ENCODE results near the gene MYO3A.
"Not testable (repeated sequence)": the region's sequence is repeated elsewhere in the genome, so short reads cannot be mapped to it uniquely, and the experiment has no call there.

MYO3A gene

GRCh38 chr10:25989951-25990350 lies 55.9 kb downstream of the MYO3A start:
- DNase-seq = no peak

DNA sequence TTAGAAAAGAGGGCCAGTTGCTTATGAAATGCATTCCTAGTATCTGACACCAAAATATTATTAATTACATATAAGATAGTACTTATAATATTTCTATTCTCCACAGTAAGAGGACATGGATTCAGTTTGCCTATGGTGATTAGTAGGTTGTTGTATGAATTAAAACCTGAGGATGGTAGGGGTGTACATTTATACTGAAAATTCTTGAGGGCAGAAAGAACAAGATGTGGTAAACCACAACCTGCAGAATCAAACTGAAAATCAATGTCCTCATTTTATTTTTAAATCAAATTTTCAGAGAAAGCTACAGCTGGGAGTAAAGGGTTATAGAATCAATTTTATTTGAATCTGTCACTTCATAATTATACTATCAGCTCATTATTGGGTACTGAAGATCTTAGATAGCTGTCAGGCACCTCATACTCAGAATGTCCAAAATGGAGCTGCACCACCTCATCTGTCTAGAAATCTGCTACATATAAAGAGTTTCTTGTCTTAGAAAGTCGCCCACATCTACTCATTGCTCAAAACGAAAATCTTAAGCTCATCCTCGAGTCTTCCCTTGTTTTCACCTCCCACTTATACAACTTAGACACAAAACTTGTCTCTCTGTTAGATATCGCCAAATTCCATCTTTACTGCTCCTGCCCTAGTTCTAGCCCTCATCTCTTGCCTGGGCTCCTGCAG lies 65.4 kb downstream of the MYO3A start:
- DNase-seq = no peak

GRCh38 chr10:26000971-26001370 lies 66.9 kb downstream of the MYO3A start:
- no peak for DNase-seq

DNA sequence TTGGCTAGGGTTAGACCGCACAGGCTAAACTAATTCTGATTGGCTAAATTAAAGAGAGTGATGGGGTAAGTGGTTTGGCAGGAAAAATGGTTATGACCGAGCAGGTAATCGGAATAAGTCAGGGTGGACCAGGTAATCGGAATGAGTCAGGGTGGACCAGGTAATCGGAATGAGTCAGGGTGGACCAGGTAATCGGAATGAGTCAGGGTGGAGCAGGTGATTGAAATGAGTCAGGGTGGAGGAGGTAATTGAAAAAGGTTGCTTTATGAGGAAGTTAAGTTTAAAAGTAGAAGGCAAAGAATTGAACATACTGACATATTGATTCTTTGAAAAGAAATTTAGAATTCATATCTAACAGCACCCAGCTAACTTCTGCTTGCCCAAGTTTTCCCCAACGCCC lies 68.4 kb downstream of the MYO3A start:
- DNase-seq = not testable (repeated sequence)

DNA sequence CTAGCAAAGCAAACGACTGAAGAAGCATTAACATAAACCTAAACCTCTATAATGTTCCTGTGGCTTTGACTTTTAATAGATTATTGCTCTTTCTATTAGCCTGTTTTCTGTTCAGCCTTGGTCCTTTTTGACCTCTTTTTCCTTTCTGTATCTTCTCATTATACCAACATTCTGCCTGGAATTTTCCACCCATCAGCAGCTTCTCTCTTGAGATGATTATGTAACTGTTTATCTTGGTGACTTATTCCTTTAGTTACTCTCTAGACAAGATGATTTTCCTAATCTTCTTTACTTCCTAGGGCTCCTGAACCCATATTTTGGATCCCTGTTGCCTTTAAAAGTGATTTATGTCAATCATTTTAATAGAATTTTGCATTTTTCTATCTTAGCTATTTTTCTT lies 81.1 kb downstream of the MYO3A start:
- DNase-seq = no peak

GRCh38 chr10:26022831-26023230 lies 88.8 kb downstream of the MYO3A start:
- DNase-seq = no peak

DNA sequence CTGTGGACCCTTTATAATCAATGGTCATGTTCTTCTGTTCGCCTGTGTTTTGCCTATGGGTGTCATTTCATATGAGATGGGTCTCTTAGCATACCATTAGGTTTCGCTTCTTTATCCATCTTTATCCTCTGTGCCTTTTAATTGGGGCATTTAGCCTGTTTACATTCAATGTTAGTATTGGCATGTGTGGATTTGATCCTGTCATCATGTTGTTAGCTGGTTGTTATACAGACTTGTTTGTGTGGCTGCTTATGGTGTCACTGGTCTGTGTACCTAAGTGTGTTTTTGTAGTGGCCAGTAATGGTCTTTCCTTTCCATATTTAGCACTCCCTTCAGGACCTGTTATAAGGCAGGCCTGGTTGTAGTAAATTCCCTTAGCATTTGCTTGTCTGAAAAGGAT lies 90.3 kb downstream of the MYO3A start:
- no peak for DNase-seq

- DNase-seq = no peak
Measured at GRCh38 chr10:26025523-26025922, 91.5 kb downstream of the MYO3A start.

- DNase-seq = no peak
Measured at GRCh38 chr10:26029858-26030257, 95.8 kb downstream of the MYO3A start.

DNA sequence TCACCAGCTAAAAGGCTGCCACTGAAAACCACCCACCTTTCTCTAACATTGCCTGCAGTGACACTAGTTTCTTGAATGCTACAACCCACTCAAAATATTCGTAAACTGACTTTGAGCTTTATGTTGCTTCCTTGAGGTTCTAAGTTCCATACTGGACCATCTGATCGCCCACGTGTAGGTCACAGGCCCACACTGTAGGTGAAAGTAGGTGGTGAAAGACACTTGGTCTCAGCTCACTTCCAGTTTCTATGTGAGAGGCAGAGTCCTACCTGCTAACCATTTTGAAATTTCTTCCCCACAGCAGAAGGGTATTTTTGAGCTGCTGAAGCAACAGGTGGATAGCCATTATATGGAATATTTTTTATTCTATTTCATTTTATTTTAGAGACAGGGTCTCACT lies 97.3 kb downstream of the MYO3A start:
- DNase-seq = no peak

GRCh38 chr10:26043469-26043868 lies 109.4 kb downstream of the MYO3A start:
- no peak for DNase-seq

GRCh38 chr10:26044141-26044749 lies 110.2 kb downstream of the MYO3A start:
- no peak for DNase-seq

DNA sequence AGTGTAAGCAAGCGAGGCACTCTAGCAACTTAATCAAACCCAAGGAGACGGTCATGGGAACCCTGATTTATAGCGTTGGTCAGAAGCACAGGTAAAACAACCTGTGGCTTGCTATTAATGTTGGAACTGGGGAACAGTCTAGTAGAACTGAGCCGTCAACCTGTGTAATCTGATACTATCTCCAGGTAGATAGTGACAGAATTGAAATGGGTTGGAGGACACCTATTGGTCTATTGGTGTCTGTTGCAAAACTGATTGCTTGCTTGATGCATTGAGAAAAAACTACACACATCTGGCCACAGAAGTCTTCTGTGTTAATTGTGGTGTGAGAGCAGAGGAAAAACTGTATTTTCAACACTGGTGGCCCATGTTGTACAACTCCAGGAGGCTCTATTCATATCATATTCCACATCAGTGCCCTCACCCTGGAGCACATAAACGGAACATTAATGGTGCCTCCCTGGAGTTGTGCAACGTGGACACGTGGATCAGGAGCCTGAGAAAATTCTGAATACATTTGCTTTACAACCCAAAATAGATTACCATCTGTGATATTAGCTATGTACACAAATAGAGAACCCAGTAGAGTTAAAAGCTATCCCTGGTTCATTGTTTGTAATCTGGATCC lies 112.2 kb downstream of the MYO3A start:
- DNase-seq = no peak

DNA sequence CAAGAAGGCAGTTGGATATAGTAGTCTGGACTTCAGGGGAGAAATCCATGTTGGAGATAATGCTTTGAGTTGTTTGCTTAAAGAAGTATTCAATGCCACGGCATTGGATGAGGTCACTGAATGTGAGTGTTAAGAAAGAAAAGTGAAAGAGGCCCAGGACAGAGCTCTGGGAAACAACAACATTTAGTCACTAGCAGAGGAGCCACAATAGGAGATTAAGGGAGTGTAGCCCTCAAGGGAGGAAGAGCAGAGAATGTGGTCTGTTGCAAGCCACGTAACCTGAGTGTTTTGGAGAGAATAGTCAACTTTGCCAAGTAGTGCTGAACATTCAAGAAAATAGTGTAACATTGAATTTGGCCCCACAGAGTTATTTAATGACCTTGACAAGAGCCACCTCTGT lies 114.7 kb downstream of the MYO3A start:
- no peak for DNase-seq

- DNase-seq = no peak
Measured at GRCh38 chr10:26052326-26052725, 118.3 kb downstream of the MYO3A start.

DNA sequence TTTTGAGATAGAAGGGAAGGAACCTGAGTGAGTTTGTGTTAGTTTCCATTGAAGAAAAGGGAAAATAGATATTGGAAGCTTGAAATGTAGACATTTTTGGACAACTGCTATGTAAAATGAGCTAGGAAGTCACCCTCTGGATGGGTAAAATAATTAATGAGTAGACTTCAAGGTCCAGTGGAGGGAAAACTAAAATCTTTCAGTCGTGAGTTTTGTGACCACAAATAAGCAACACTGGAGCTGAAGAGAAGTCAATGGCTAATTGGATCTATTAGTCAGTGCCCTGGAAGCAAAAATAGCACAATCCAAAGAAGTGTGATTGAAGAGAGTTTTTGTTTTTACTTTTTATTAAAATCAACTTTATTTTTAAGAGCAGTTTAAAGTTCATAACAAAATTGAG lies 123.4 kb downstream of the MYO3A start:
- no peak for DNase-seq

- DNase-seq = no peak
Measured at GRCh38 chr10:26064106-26064505, 130.1 kb downstream of the MYO3A start.

GRCh38 chr10:26067680-26068079 lies 133.7 kb downstream of the MYO3A start:
- no peak for DNase-seq

DNA sequence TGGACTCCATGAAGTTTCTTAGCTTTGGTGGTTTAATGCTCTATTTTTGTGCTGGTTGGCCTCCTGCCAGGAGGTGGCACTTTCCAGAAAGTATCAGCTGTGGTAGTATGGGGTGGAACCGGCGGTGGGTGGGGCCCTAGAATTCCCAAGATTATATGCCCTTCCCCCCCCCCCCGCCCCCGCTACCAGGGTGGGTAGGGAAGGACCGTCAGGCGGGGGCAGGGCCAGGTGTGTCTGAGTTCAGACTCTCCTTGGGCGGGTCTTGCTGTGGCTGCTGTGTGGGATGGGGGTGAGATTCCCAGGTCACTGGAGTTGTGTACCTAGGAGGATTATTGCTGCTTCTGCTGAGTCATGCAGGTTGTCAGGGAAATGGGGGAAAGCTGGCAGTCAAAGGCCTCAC lies 146.9 kb downstream of the MYO3A start:
- DNase-seq = not testable (repeated sequence)

DNA sequence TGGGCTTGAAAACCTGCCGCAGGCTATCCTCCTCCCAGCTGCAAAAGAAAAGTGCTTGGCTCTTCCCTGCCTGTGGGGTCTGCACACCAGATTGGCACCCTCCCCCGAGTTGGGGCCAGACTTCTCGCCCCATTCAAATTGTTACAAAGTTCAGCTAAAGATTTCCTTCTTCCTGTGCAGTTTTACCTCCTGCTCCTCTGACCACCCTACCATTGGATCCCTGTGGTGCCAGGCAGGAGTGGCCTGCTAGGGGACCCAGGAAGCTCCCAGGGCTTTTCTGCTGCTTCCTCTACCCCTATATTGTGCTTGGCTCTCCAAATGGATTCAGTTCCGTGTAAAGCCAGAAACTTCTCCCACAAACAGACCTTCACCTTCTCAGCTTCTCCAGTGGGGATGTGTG lies 147.4 kb downstream of the MYO3A start:
- no peak for DNase-seq

GRCh38 chr10:26085549-26085948 lies 151.5 kb downstream of the MYO3A start:
- DNase-seq = no peak

DNA sequence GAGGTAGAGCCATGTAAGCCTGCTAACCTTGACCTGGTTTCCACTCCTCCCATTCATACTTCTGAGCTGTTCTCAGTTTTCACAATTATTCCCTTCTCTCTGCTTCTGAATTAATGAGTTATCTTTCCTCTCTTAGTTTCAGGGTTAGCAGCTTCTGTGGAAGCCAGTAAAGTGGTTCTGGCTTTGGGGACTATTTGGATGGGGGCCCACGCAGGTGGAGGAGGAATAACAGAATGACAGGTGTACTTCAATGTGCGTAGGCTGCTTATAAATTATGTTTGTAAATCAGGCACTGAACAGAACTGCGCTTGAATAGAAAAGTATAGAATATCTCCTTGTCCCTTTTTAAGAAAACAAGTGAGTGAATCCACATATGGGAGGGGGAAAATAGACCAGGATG lies 153.6 kb downstream of the MYO3A start:
- no peak for DNase-seq

- no peak for DNase-seq
Measured at GRCh38 chr10:26090026-26090425, 156.0 kb downstream of the MYO3A start.

DNA sequence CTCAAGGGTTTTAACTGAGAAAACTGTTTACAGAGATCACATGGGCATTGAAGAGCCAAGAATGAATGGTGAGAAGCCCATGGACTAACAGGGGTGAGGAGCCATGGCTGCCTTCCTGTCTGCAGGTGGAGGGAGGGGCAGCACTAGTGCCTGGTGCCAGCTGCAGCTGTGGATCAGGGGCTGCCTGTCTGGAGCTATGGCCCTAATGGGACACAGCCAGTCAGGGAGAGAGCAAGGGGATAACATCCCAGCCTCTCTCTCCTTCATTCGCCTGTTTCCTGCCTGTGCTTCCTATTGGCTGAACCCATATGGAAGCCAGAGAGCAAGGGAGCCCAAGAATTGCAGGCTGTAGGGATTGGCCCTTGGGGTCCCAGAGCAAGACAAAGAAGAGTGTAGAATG lies 156.7 kb downstream of the MYO3A start:
- no peak for DNase-seq

DNA sequence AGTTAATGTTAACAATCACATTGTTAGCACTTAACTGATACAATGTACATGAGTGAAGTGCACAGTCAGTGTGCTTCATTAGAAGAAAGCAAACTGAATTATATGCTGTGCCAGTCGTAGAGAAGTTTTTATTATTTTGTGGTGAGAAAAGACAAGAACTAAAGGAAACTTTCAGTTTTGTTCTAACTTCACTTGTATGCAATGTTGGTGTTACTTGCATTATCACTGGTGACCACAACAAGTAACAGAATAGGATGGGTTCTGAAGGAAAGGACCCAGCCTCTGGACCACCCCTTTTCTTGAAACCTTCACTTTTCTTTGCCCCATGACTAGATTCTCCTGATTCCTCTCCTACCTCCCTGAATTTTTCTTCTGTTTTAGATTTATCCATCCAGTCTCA lies 159.2 kb downstream of the MYO3A start:
- DNase-seq = no peak
